ENCODE measurements around the gene ZNF30.
"Not testable (repeated sequence)": the region's sequence is repeated elsewhere in the genome, so short reads cannot be mapped to it uniquely, and the experiment has no call there.

The ZNF30 gene

GRCh38 chr19:34960940-34961679 lies 34.4 kb downstream of the ZNF30 start:
- DNase-seq, result no peak

GRCh38 chr19:34961775-34962686 lies 35.3 kb downstream of the ZNF30 start:
- no peak for DNase-seq

- DNase-seq, result no peak
Observed at GRCh38 chr19:34962687-34963572, 36.2 kb downstream of the ZNF30 start.

DNA sequence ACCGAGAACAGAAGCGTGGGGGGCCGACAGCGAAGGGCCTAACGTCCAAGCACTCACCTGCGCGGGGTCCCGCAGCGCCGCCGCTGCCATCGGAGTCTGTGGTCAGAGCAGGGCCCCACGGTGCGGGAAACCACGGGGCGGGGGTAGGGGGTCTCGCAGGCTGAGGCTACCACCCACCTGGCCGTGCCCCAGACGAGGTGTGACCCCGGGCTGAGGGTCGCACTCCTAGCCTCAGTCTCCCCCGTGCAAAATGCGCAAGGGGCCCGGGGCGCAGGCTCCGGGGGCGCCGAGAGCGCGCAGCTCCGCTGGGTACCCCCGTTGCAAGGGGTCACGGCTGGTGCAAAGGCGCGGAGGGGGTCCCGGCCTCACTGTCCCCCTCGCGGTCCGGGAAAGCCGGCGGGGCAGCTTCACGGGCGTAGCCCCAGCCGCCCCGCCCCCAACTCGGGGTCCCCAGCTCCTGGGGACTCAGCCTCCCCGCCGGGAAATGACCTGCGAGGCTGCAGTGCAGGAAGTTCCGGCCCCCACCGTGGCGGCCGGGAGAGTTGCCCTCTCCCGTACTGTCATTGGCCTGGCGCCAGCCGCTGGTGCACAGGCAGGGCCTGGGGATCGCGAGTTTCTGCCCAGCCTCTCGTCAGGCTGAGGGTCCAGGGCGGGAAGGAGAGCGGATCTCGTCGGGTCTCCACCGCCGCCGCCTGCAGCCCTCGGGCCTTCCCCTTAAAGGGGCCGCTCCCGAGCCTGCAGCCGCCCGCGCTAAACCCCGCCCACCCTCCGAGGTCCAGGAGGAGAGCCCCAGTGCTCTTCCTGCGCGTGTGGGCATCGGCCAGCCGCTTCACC lies 37.1 kb downstream of the ZNF30 start, which contains the start of gene ZNF792:
TSS of gene ZNF792 (minus strand) at position 657 of the 834 bp plus-strand sequence. CDS start at position 90, 567 bp downstream.
- DNase-seq, result peak; percentile 31

- DNase-seq, result no peak
Observed at GRCh38 chr19:34964598-34964997, 37.9 kb downstream of the ZNF30 start.

GRCh38 chr19:34965505-34965904 lies 38.8 kb downstream of the ZNF30 start:
- DNase-seq, result not testable (repeated sequence)

DNA sequence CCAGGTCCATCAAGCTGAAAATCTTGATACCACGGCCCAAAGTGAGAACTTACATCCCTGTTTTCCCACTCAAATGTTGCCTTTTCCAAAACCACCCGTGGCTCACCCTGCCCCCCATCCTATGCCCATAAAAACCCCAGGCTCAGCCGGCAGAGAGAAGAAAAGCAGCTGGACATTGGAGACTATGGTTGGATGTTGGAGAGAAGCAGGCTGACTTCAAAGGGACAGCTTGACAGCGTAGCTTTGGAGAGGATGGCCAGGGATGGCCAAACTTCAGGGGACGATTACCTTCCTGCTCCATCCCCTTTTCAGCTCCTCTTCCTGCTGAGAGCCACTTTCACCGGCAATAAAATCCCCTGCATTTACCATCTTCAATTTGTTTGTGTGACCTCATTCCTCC lies 40.8 kb downstream of the ZNF30 start:
- DNase-seq, result no peak

DNA sequence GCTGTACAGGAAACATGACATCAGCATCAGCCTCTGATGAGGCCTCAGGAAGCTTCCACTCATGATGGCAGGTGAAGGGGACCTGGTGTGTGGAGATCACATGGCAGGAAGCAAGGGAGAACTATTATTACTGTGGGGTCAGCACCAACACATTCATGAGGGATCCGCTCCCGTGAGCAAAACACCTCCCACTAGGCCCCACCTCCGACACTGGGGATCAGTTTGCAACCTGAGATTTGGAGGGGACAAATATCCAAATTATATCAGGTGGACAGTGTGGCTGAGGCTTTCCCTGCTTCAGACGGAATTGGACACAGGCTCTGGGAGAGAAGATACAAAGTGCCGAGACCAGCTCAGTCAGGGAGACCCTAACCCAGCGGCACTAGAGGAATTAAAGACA lies 43.0 kb downstream of the ZNF30 start:
- no peak for DNase-seq

DNA sequence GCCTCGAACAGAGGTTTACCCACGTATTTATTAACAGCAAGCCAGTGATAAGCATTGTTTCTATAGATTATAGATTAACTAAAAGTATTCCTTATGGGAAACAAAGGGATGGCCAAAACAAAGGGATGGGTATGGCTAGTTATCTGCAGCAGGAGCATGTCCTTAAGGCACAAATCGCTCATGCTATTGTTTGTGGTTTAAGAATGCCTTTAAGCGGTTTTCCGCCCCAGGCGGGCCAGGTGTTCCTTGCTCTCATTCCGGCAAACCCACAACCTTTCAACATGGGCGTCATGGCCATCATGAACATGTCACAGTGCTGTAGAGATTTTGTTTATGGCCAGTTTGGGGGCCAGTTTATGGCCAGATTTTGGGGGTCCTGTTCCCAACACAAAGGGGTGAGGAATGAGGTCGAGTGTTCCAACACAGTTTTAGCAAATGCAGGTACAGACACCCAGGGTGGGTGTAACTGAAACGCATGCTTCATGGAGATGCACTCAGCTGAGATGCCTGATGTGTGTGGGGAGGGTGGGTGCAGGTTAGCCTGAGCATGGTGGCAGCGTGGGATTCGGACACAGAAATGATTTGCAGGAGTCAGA lies 43.6 kb downstream of the ZNF30 start:
- not testable (repeated sequence) for DNase-seq

GRCh38 chr19:34972163-34972705 lies 45.5 kb downstream of the ZNF30 start:
- no peak for DNase-seq

DNA sequence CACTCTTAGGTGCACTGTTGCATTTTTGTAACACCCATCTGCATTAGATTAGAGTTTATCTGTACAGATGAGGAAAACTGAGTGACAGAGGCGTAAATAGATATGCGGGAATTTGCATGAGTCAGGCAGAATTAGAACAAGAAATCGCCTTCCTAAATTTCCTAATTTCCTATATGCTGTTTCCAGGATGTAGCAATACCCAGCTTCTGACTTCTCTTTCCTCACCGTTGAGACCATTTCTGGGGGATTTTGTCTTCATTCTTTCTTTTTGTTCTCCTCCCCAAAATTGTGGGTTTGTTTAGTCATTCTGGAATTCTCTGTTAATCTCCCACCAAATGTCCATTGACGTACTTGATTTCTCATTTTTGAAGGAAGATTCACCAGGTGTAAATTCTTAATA lies 47.9 kb downstream of the ZNF30 start:
- DNase-seq, result no peak

GRCh38 chr19:34975056-34975455 lies 48.4 kb downstream of the ZNF30 start:
- no peak for DNase-seq

- DNase-seq, result no peak
Observed at GRCh38 chr19:34976611-34977010, 49.9 kb downstream of the ZNF30 start.

DNA sequence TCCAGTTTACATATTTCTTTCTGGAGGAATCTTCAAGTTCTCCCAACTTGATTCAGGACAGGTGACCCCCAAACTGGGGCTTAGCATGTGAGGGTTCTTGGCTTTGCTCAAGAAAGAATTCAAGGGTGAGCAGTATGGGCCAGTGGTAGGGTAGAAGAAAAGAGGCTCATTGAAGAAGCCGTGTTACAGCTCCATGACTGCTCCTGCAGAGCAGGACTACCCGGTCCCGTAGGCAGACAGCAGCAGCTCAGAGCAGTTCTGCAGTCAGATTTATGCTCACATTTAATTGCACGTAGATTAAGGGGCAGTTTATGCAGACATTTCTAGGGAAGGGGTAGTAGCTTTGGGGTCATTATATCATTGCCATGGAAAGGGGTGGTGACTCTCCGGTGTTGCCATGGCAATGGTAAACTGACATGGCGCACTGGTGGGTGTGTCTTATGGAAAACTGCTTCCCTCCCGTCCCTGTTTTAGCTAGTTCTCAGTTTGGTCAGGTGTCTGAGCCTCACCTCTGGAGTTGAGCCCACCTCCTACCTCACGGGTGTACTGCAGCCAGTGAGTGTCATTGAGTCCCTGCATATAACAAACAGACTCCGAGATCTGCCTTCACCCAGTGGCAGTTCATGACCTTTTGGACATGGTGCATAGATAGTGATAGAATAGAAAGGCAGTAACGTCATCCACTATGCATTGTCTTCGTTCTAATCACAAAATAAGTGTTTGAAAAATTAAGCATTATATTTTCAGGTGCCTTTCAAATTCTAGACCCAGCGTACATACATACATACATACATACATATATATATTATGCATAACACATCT lies 53.3 kb downstream of the ZNF30 start:
- DNase-seq, result no peak

- DNase-seq, result no peak
Observed at GRCh38 chr19:34982275-34982674, 55.6 kb downstream of the ZNF30 start.

DNA sequence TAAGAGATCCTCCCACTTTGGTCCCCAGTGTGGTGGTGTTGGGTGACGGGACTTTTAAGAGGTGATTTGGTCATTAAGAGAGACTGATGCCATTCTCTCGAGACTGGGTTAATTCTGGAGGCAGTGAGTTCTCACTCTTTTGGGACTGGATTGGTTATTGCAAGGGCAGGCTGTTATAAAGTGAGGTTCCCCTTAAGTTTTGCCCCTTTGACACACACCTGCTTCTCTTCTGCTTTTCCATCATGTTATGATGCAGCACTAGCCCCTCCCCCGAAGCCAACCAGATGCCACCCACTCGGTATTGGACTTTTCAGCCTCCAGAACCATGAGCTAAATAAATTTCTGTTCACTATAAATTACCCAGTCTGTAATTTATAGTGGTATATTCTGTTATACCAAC lies 57.1 kb downstream of the ZNF30 start:
- no peak for DNase-seq

DNA sequence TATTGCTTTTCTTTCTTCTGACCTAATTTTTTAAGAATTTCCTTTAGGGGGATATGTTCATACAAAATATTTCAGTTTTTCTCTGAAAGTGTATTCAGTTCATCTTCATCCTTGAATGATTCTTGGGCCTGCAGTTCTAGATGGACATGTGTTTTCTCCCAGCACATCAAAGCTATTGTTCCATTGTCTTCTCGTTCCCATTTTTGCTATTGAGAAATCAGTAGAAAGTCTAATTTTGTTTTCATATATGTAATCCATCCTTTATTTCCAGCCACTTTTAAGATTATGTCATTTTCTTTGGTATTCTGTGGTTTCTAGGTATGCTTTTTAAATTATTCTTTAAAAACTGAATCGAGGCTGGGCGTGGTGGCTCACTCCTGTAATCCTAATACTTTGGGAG lies 57.6 kb downstream of the ZNF30 start:
- DNase-seq, result no peak

DNA sequence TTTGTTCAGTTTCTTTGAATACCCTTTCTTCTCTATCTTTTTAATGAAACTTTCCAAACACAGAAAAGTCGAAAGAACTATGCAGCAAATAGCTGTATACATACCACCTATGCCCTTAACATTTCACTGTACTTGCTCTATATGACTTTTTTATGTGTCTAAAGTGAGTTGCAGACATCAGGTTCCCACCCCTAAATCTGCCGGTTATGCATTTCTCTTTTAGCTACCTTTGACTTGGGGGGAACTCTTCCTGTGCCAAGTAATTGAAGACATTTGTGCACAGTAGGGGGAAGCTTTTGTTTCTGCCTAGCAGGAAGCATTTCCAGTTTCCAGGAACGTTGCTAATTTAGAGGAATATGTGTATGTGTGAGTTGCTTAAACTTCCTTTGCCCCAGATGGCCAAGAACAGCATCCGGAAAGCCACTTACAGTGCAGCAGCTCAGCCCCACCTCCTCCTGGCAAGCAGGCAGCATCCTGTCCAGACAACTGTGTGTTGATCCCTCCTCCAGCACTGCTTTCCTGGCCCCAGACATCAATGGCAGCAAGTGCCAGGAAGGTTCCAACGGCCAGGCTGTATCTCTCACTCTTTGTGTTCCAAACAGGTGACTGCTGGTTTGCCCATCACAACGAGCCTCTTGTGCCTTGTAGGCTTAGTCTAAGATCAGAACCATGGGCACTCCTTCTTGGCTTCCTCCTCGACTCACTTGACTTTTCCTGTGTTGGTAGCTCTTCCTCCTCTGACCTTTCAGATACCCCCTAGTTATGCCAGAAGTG lies 58.7 kb downstream of the ZNF30 start:
- no peak for DNase-seq

- DNase-seq, result no peak
Observed at GRCh38 chr19:34988119-34988518, 61.4 kb downstream of the ZNF30 start.

- no peak for DNase-seq
Observed at GRCh38 chr19:34989298-34989697, 62.6 kb downstream of the ZNF30 start.

Measured in activated effector memory CD4-positive, alpha-beta T cell treated with Interleukin-2 at 50 U/mL for 16 hours (primary cell).